Upper lobe of right lung (tissue), 1 donor: ENCODE measurements around the gene CLEC1B. TPM values are rescaled to one million over a fixed set of nuclear protein-coding genes. Genes with fewer than 3 reads are reported as not detected.

Experiments
- ATAC-seq: fragments of 200-7000 bp; cut with Tn5 transposase; one replicate; pipeline ENCODE4 v1.9.1; 2020; ENCODE audit warnings: mild to moderate bottlenecking, moderate library complexity
- DNase-seq: peaks from one replicate; pipeline ENCODE4 v3.0.0-alpha.2; 2020
- H3K27ac ChIP-seq: fragments of 200-600 bp; one replicate; pipeline ENCODE4 v1.8.0; 2022
- H3K27me3 ChIP-seq: fragments of 200-600 bp; one replicate; pipeline ENCODE4 v1.8.0; 2022; ENCODE audit warnings: mild to moderate bottlenecking
- H3K36me3 ChIP-seq: fragments of 200-600 bp; one replicate; pipeline ENCODE4 v1.8.0; 2022
- H3K4me1 ChIP-seq: fragments of 200-600 bp; one replicate; pipeline ENCODE4 v1.8.0; 2022
- H3K4me3 ChIP-seq: fragments of 200-600 bp; one replicate; pipeline ENCODE4 v1.8.0; 2022; ENCODE audit warnings: mild to moderate bottlenecking
- H3K9me3 ChIP-seq: fragments of 200-600 bp; one replicate; pipeline ENCODE4 v1.8.0; 2022
- CTCF ChIP-seq: fragments of 200-600 bp; IDR thresholded peaks from one replicate; pipeline ENCODE4 v1.8.0; 2022; ENCODE audit warnings: antibody characterized with exemption
- intact Hi-C: fragments of 100-400 bp; cut with DNase I; formaldehyde crosslinking; loops from one replicate; pipeline ENCODE4 v1.11.0; 2022
- total RNA-seq: library from RNA; stranded (reverse); fragmentation: NEBNext Ultra II Directional; extraction: Animal tissue kit (Norgen Biotek cat#: 25700); gene quantifications from one replicate; pipeline ENCODE4 v1.2.1, GENCODE V29; 2021
- donor health status: DM: no; HTN: yes; CAD: no; lungs with severe emphysema.

CLEC1B gene
- total RNA-seq, 1 donor from 2014 or later = not detected

GRCh38 chr12:10021342-10021741, 22.4 kb upstream of the CLEC1B start:
- no peak overlapping the region for H3K4me3 ChIP-seq
- no peak overlapping the region for H3K27ac ChIP-seq
- TF ChIP-seq CTCF = no peak
- DNase-seq (no peak), ATAC-seq (no peak)
- no peaks in the 10 kb centered on the region for H3K9me3 ChIP-seq
- H3K4me1 ChIP-seq = no peaks in the 10 kb centered on the region
- no peaks in the 10 kb centered on the region for H3K36me3 ChIP-seq
- intact Hi-C loops = no loop called here
- no peaks in the 10 kb centered on the region for H3K27me3 ChIP-seq

GRCh38 chr12:10018386-10018785, 19.5 kb upstream of the CLEC1B start:
- Histone ChIP-seq H3K36me3 (no peaks in the 10 kb centered on the region), H3K4me1 (no peaks in the 10 kb centered on the region), H3K9me3 (no peaks in the 10 kb centered on the region), H3K27me3 (no peaks in the 10 kb centered on the region), H3K4me3 (no peak overlapping the region), H3K27ac (no peak overlapping the region)
- no peak for DNase-seq
- ATAC-seq = no peak
- TF ChIP-seq CTCF = no peak
- intact Hi-C loops = no loop called here

GRCh38 chr12:10016881-10017280, 18.0 kb upstream of the CLEC1B start:
- Histone ChIP-seq H3K27ac (no peak overlapping the region), H3K4me1 (no peaks in the 10 kb centered on the region), H3K36me3 (no peaks in the 10 kb centered on the region), H3K27me3 (no peaks in the 10 kb centered on the region), H3K9me3 (no peaks in the 10 kb centered on the region), H3K4me3 (no peak overlapping the region)
- ATAC-seq (no peak), DNase-seq (no peak)
- intact Hi-C loops = no loop called here
- TF ChIP-seq CTCF = no peak

- TF ChIP-seq CTCF = no peak
- intact Hi-C loops = no loop called here
- ATAC-seq (no peak), DNase-seq (no peak)
- Histone ChIP-seq H3K36me3 (no peaks in the 10 kb centered on the region), H3K9me3 (no peaks in the 10 kb centered on the region), H3K4me1 (no peaks in the 10 kb centered on the region), H3K27me3 (no peaks in the 10 kb centered on the region), H3K27ac (no peak overlapping the region), H3K4me3 (no peak overlapping the region)
Measured at GRCh38 chr12:10015450-10015849, 16.5 kb upstream of the CLEC1B start.

- no peak overlapping the region for H3K4me3 ChIP-seq
- no peak for TF ChIP-seq CTCF
- H3K27ac ChIP-seq = no peak overlapping the region
- no peak for ATAC-seq
- H3K4me1 ChIP-seq = no peaks in the 10 kb centered on the region
- no peak for DNase-seq
- intact Hi-C loops = no loop called here
- no peaks in the 10 kb centered on the region for H3K36me3 ChIP-seq
- no peaks in the 10 kb centered on the region for H3K9me3 ChIP-seq
- no peaks in the 10 kb centered on the region for H3K27me3 ChIP-seq
Measured at GRCh38 chr12:10012630-10013330, 13.9 kb upstream of the CLEC1B start.
